HepG2 (cell line): ENCODE data around the gene DMKN. TPM values are rescaled to one million over a fixed set of nuclear protein-coding genes. Genes with fewer than 3 reads are reported as not detected.

Experiments used
- MTA1 ChIP-seq: sonication (generic); formaldehyde crosslinking; IDR thresholded peaks from 2 replicates; pipeline ENCODE4 v1.4.0; 2020; ENCODE audit warnings: missing genetic modification reagents, mild to moderate bottlenecking, borderline replicate concordance
- NFIB ChIP-seq: sonication (generic); formaldehyde crosslinking; IDR thresholded peaks from 2 replicates; pipeline ENCODE4 v1.9.0; 2021; ENCODE audit warnings: missing genetic modification reagents, mild to moderate bottlenecking, borderline replicate concordance
- NR2C2 ChIP-seq: sonication (generic); formaldehyde crosslinking; IDR thresholded peaks from 2 replicates; pipeline ENCODE4 v1.4.0; 2020; ENCODE audit warnings: missing genetic modification reagents, mild to moderate bottlenecking, moderate library complexity, borderline replicate concordance
- PAX8 ChIP-seq: sonication (generic); formaldehyde crosslinking; IDR thresholded peaks from 2 replicates; pipeline ENCODE4 v1.8.0; 2022; ENCODE audit warnings: mild to moderate bottlenecking, missing genetic modification reagents, borderline replicate concordance
- RARA ChIP-seq: IDR thresholded peaks from 2 replicates; pipeline ENCODE4 v1.6.1; 2016; ENCODE audit warnings: missing genetic modification reagents, missing compliant biosample characterization
- SALL2 ChIP-seq: sonication (generic); formaldehyde crosslinking; IDR thresholded peaks from 2 replicates; pipeline ENCODE4 v1.8.1; 2023; ENCODE audit warnings: mild to moderate bottlenecking, missing genetic modification reagents, inconsistent platforms
- SAP130 ChIP-seq: IDR thresholded peaks from 2 replicates; pipeline ENCODE4 v1.6.1; 2016; ENCODE audit warnings: low read depth
- TBP ChIP-seq: sonication (generic); formaldehyde crosslinking; IDR thresholded peaks from 2 replicates; pipeline ENCODE4 v1.5.0; 2020; ENCODE audit warnings: missing genetic modification reagents
- ZFP62 ChIP-seq: sonication (generic); formaldehyde crosslinking; IDR thresholded peaks from 2 replicates; pipeline ENCODE4 v1.4.0; 2020; ENCODE audit warnings: missing genetic modification reagents
- ZNF567 ChIP-seq: sonication (generic); formaldehyde crosslinking; IDR thresholded peaks from 2 replicates; pipeline ENCODE4 v1.8.1; 2023; ENCODE audit warnings: mild to moderate bottlenecking, missing genetic modification reagents, borderline replicate concordance
- ZNF674 ChIP-seq: sonication (generic); formaldehyde crosslinking; IDR thresholded peaks from 2 replicates; pipeline ENCODE4 v1.5.0; 2020; ENCODE audit warnings: low read depth, mild to moderate bottlenecking, missing genetic modification reagents
- ZNF841 ChIP-seq: sonication (generic); formaldehyde crosslinking; IDR thresholded peaks from 2 replicates; pipeline ENCODE4 v1.8.1; 2023; ENCODE audit warnings: missing genetic modification reagents, borderline replicate concordance
- ZNF878 ChIP-seq: sonication (generic); formaldehyde crosslinking; IDR thresholded peaks from 2 replicates; pipeline ENCODE4 v1.8.1; 2023; ENCODE audit warnings: mild to moderate bottlenecking, missing genetic modification reagents, moderate library complexity
- polyA plus RNA-seq, 8 experiments: library from polyadenylated mRNA; depleted of rRNA in 3 of 8; stranded (reverse) in 7 of 8; unstranded in 1 of 8; fragments of >200 nt; fragmentation: Illumina TruSeq in 4 of 8; extraction: Trizol in 4 of 8; gene quantifications; 2 replicates each; pipeline versions ENCODE4 v1.2.1 to v1.2.3, GENCODE V29; 2011 to 2016; ENCODE audit warnings: low read depth in 4 of 8, missing spikeins in 1 of 8, mixed read lengths in 1 of 8; ENCODE audit not compliant: insufficient read depth in 1 of 8
- total RNA-seq, 5 experiments: library from RNA; depleted of rRNA; stranded (reverse); fragments of >200 nt; fragmentation: Illumina TruSeq; extraction: Trizol; gene quantifications; 2 replicates each; pipeline ENCODE4 v1.2.3, GENCODE V29; 2016; ENCODE audit warnings: low read depth in 1 of 5
- TF ChIP-seq, protein P1 (sequence below): sonication (generic); formaldehyde crosslinking; IDR thresholded peaks from 2 replicates; pipeline ENCODE4 v1.5.0; 2020; ENCODE audit warnings: mild to moderate bottlenecking, low read depth, missing genetic modification reagents, borderline replicate concordance
- TF ChIP-seq, protein P2 (sequence below): IDR thresholded peaks from 2 replicates; pipeline ENCODE4 v1.6.1; 2018; ENCODE audit warnings: missing genetic modification reagents, mild to moderate bottlenecking, missing compliant biosample characterization
- TF ChIP-seq, protein P3 (sequence below): sonication (generic); formaldehyde crosslinking; IDR thresholded peaks from 2 replicates; pipeline ENCODE4 v1.8.0; 2022; ENCODE audit warnings: missing genetic modification reagents, low read depth, mild to moderate bottlenecking, borderline replicate concordance
- TF ChIP-seq, protein P4 (sequence below): IDR thresholded peaks from 2 replicates; pipeline ENCODE4 v1.6.1; 2016; ENCODE audit warnings: low read depth, control low read depth
- TF ChIP-seq, protein P5 (sequence below): sonication (generic); formaldehyde crosslinking; IDR thresholded peaks from 2 replicates; pipeline ENCODE4 v1.4.0; 2020; ENCODE audit warnings: missing genetic modification reagents, borderline replicate concordance
- TF ChIP-seq, protein P6 (sequence below): sonication (generic); formaldehyde crosslinking; IDR thresholded peaks from 2 replicates; pipeline ENCODE4 v1.5.0; 2020; ENCODE audit warnings: missing genetic modification reagents

DMKN gene
- total and polyA plus RNA-seq, 2 of the 13 experiments (the other 11 are each of a cell fraction or from before 2014, with no cell fraction given): 50.8 to 57.1 TPM

DNA sequence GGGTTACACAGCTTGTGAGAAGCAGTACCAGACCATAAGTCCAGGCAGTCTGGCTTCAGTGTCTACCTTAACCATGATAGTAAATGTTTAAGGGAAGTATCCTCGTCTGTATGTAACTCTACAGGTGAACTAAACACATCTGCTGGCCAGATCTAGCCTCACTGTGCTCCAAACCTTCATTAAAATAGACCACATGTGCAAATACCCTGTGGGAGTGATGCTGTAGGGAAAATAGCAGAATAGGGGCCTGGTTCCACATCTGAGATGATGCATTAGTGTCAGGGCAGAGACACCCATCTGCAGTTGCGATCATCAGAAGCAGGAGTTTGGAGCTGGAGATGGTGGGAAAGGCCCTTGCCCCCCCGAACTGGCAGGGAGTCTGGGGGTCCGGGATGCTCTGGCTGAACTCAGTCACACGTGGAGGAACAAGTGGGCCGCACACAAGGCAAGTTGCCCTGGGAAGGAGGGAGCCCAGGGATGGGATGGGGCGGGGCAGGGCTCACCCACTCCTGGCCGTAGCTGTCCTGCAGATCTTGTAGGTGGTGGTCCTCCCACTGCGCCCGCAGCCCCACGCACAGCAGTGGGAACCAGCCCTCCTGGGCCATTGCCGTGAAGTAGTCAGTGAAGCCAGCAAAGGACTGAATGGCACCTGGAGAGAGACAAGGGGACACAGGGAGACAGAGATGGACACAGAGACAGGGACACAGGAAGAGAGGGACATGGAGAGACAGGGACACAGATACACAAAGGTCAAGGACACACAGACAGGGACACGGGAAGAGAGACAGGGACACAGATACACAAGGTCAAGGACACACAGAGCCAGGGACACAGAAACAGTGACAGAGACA is 39.3 kb upstream of the DMKN start (continued):
- TF ChIP-seq NR2C2 (peak; percentile 90), ZNF567 (CRISPR knock-in tag) (no peak), MTA1 (CRISPR knock-in tag) (peak; percentile 26; the same call in 1 of the 2 replicates), ZNF841 (CRISPR knock-in tag) (no peak), NFIB (CRISPR knock-in tag) (no peak), RARA (peak; percentile 80), PAX8 (CRISPR knock-in tag) (0 out of 2 replicates have a peak, but pooled peaks have one; percentile 30), SAP130 (CRISPR knock-in tag) (no peak), SALL2 (CRISPR knock-in tag) (no peak), ZNF878 (no peak), ZNF674 (CRISPR knock-in tag) (no peak), TBP (CRISPR knock-in tag) (no peak), ZFP62 (CRISPR knock-in tag) (no peak)
- TF ChIP-seq, protein P1, sequence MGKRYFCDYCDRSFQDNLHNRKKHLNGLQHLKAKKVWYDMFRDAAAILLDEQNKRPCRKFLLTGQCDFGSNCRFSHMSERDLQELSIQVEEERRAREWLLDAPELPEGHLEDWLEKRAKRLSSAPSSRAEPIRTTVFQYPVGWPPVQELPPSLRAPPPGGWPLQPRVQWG (CRISPR knock-in tag): no peak
- TF ChIP-seq, protein P2, sequence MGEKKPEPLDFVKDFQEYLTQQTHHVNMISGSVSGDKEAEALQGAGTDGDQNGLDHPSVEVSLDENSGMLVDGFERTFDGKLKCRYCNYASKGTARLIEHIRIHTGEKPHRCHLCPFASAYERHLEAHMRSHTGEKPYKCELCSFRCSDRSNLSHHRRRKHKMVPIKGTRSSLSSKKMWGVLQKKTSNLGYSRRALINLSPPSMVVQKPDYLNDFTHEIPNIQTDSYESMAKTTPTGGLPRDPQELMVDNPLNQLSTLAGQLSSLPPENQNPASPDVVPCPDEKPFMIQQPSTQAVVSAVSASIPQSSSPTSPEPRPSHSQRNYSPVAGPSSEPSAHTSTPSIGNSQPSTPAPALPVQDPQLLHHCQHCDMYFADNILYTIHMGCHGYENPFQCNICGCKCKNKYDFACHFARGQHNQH (CRISPR knock-in tag): no peak
- TF ChIP-seq, protein P3, sequence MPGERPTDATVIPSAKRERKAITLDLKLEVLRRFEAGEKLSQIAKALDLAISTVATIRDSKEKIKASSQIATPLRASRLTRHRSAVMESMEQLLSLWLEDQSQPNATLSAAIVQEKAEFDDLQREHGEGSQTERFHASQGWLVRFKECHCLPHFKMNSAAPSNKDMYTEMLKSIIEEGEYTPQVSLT (CRISPR knock-in tag): no peak
- TF ChIP-seq, protein P4, sequence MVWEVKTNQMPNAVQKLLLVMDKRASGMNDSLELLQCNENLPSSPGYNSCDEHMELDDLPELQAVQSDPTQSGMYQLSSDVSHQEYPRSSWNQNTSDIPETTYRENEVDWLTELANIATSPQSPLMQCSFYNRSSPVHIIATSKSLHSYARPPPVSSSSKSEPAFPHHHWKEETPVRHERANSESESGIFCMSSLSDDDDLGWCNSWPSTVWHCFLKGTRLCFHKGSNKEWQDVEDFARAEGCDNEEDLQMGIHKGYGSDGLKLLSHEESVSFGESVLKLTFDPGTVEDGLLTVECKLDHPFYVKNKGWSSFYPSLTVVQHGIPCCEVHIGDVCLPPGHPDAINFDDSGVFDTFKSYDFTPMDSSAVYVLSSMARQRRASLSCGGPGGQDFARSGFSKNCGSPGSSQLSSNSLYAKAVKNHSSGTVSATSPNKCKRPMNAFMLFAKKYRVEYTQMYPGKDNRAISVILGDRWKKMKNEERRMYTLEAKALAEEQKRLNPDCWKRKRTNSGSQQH: no peak
- TF ChIP-seq, protein P5, sequence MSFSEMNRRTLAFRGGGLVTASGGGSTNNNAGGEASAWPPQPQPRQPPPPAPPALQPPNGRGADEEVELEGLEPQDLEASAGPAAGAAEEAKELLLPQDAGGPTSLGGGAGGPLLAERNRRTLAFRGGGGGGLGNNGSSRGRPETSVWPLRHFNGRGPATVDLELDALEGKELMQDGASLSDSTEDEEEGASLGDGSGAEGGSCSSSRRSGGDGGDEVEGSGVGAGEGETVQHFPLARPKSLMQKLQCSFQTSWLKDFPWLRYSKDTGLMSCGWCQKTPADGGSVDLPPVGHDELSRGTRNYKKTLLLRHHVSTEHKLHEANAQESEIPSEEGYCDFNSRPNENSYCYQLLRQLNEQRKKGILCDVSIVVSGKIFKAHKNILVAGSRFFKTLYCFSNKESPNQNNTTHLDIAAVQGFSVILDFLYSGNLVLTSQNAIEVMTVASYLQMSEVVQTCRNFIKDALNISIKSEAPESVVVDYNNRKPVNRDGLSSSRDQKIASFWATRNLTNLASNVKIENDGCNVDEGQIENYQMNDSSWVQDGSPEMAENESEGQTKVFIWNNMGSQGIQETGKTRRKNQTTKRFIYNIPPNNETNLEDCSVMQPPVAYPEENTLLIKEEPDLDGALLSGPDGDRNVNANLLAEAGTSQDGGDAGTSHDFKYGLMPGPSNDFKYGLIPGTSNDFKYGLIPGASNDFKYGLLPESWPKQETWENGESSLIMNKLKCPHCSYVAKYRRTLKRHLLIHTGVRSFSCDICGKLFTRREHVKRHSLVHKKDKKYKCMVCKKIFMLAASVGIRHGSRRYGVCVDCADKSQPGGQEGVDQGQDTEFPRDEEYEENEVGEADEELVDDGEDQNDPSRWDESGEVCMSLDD (CRISPR knock-in tag): no peak
- TF ChIP-seq, protein P6, sequence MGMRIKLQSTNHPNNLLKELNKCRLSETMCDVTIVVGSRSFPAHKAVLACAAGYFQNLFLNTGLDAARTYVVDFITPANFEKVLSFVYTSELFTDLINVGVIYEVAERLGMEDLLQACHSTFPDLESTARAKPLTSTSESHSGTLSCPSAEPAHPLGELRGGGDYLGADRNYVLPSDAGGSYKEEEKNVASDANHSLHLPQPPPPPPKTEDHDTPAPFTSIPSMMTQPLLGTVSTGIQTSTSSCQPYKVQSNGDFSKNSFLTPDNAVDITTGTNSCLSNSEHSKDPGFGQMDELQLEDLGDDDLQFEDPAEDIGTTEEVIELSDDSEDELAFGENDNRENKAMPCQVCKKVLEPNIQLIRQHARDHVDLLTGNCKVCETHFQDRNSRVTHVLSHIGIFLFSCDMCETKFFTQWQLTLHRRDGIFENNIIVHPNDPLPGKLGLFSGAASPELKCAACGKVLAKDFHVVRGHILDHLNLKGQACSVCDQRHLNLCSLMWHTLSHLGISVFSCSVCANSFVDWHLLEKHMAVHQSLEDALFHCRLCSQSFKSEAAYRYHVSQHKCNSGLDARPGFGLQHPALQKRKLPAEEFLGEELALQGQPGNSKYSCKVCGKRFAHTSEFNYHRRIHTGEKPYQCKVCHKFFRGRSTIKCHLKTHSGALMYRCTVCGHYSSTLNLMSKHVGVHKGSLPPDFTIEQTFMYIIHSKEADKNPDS: no peak
